Keratinocyte (primary cell): Measurements from ENCODE around the gene LY86.

Experiments used
- CTCF ChIP-seq, 3 experiments: IDR thresholded peaks in 1 of 3; conservative IDR thresholded peaks in 1 of 3; optimal IDR thresholded peaks in 1 of 3; 2 replicates in 2 of 3; 3 replicates in 1 of 3; pipeline versions ENCODE3 to v1.5.1; 2011; ENCODE audit warnings: low read length in 3 of 3, mild to moderate bottlenecking in 3 of 3, moderate library complexity in 2 of 3, control low read depth in 1 of 3, inconsistent platforms in 1 of 3; ENCODE audit not compliant: insufficient read depth in 2 of 3; ENCODE audit errors: extremely low read depth in 1 of 3
- EZH2 ChIP-seq: IDR thresholded peaks from one replicate; pipeline ENCODE4 v1.6.1; 2012; ENCODE audit warnings: inconsistent platforms, mild to moderate bottlenecking, low read length, moderate library complexity

GRCh38 chr6:6556161-6556737 is 32.3 kb upstream of the LY86 start:
- TF ChIP-seq CTCF (optimal IDR thresholded peaks at IDR 0.05 in 1 of 3, IDR thresholded peaks at IDR 0.05 in 1 of 3, conservative IDR thresholded peaks at IDR 0.05 in 1 of 3; ENCODE audit: extremely low read depth in 1 of 3, insufficient read depth in 2 of 3, low read length in 3 of 3) (no peak), EZH2 (no peak)
